Kidney (tissue), 14 donors: Measurements from ENCODE around the gene TUBGCP5. TPM values are rescaled to one million over a fixed set of nuclear protein-coding genes. Genes with fewer than 3 reads are reported as not detected.

Source experiments
- DNase-seq, 5 donors: peaks; one replicate each; pipeline ENCODE4 v3.0.0-alpha.2; 2013 to 2020
- FAIRE-seq: peaks from 2 replicates; lab custom pipeline; 2012; peaks lifted over from hg19 to GRCh38; lab: Jason Lieb, UNC
- H3K27ac ChIP-seq, 2 donors: one replicate each; pipeline ENCODE4 v1.7.0; 2013; ENCODE audit warnings: low read depth in 2 of 2, low read length in 2 of 2, inconsistent platforms in 1 of 2
- H3K27me3 ChIP-seq: one replicate; pipeline ENCODE4 v1.7.1; 2013; ENCODE audit warnings: low read length, inconsistent platforms; ENCODE audit not compliant: control insufficient read depth, insufficient read depth
- H3K36me3 ChIP-seq, 3 donors: one replicate each; pipeline versions ENCODE4 v1.7.0 to v1.7.1; 2013; ENCODE audit warnings: low read length in 3 of 3, control low read depth in 1 of 3, inconsistent platforms in 1 of 3; ENCODE audit not compliant: insufficient read depth in 3 of 3, control insufficient read depth in 2 of 3
- H3K4me1 ChIP-seq, 3 donors: one replicate each; pipeline versions ENCODE4 v1.7.0 to v1.7.1; 2013; ENCODE audit warnings: low read length in 3 of 3, inconsistent platforms in 1 of 3, low read depth in 1 of 3; ENCODE audit not compliant: control insufficient read depth in 2 of 3, insufficient read depth in 2 of 3
- H3K4me3 ChIP-seq, 3 donors: one replicate each; pipeline versions ENCODE4 v1.7.0 to v1.8.1; 2013; ENCODE audit warnings: low read length in 3 of 3, control low read depth in 1 of 3, inconsistent platforms in 1 of 3
- H3K9ac ChIP-seq, 3 donors: one replicate each; pipeline versions ENCODE4 v1.7.0 to v1.7.1; 2013; ENCODE audit warnings: low read length in 3 of 3, control low read depth in 1 of 3, inconsistent platforms in 1 of 3
- H3K9me3 ChIP-seq, 3 donors: one replicate each; pipeline versions ENCODE4 v1.7.0 to v1.7.1; 2013; ENCODE audit warnings: low read length in 3 of 3, control low read depth in 1 of 3, inconsistent platforms in 1 of 3; ENCODE audit not compliant: control insufficient read depth in 2 of 3, insufficient read depth in 1 of 3
- CTCF ChIP-seq: IDR thresholded peaks from 3 replicates; pipeline ENCODE4 v1.5.1; 2012; ENCODE audit warnings: mild to moderate bottlenecking, moderate library complexity, borderline replicate concordance; ENCODE audit not compliant: insufficient read depth; ENCODE audit errors: extremely low read depth
- intact Hi-C: fragments of 100-400 bp; cut with DNase I; formaldehyde crosslinking; loops from one replicate; pipeline ENCODE4 v1.11.1; 2022
- polyA plus RNA-seq: library from polyadenylated mRNA; stranded (reverse); fragments of 350-450 nt; fragmentation: Illumina TruSeq; extraction: RNeasy Lipid Tissue Mini Kit (QIAGEN cat#74804); gene quantifications from one replicate; pipeline ENCODE4 v1.2.3, GENCODE V29; 2014; ENCODE audit warnings: low read depth, low replicate concordance; ENCODE audit not compliant: insufficient read depth
- total RNA-seq: library from RNA; stranded (reverse); fragmentation: NEBNext Ultra II Directional; extraction: Animal tissue kit (Norgen Biotek cat#: 25700); gene quantifications from one replicate; pipeline ENCODE4 v1.2.1, GENCODE V29; 2021
- donor health status: control.
- donor health status: control.
- donor health status: control.
- donor health status: control.
- donor health status: control.
- donor health status: DM: yes; HTN: yes; CAD: no.
- donor health status: Normal renal cell carcinoma (clear cell type).

TUBGCP5 gene
- total and polyA plus RNA-seq, 2 donors from 2014 or later: 4.7 to 19.1 TPM

GRCh38 chr15:22974745-22975144 lies 64.6 kb downstream of the TUBGCP5 start:
- FAIRE-seq: no peak
- no peak for DNase-seq
- Histone ChIP-seq H3K9ac (no peak overlapping the region), H3K36me3 (no peaks in the 10 kb centered on the region), H3K27me3 (no peaks in the 10 kb centered on the region), H3K4me3 (no peak overlapping the region), H3K4me1 (peaks cover 0 to 7% (median 4%) of the 10 kb centered on the region in 3 donors), H3K9me3 (no peaks in the 10 kb centered on the region), H3K27ac (no peak overlapping the region)
- intact Hi-C loops: no loop called here
- TF ChIP-seq CTCF: no peak

- no peak overlapping the region for H3K4me3 ChIP-seq
- intact Hi-C loops: no loop called here
- H3K9me3 ChIP-seq: no peaks in the 10 kb centered on the region
- H3K4me1 ChIP-seq: peaks cover 0 to 7% (median 4%) of the 10 kb centered on the region in 3 donors
- FAIRE-seq: no peak
- H3K36me3 ChIP-seq: no peaks in the 10 kb centered on the region
- no peak for DNase-seq
- no peak for TF ChIP-seq CTCF
- no peaks in the 10 kb centered on the region for H3K27me3 ChIP-seq
- H3K9ac ChIP-seq: no peak overlapping the region
- H3K27ac ChIP-seq: no peak overlapping the region
Observed at GRCh38 chr15:22973987-22974386, 65.4 kb downstream of the TUBGCP5 start.

- DNase-seq: no peak
- no peak overlapping the region for H3K27ac ChIP-seq
- H3K36me3 ChIP-seq: no peaks in the 10 kb centered on the region
- intact Hi-C loops: no loop called here
- TF ChIP-seq CTCF: no peak
- H3K9ac ChIP-seq: no peak overlapping the region
- H3K4me1 ChIP-seq: peaks cover 0 to 9% (median under 1%) of the 10 kb centered on the region in 3 donors
- no peaks in the 10 kb centered on the region for H3K9me3 ChIP-seq
- no peak for FAIRE-seq
- H3K27me3 ChIP-seq: no peaks in the 10 kb centered on the region
- no peak overlapping the region for H3K4me3 ChIP-seq
Observed at GRCh38 chr15:22973286-22973685, 66.1 kb downstream of the TUBGCP5 start.

GRCh38 chr15:22969489-22969888 lies 69.9 kb downstream of the TUBGCP5 start:
- FAIRE-seq (no peak), DNase-seq (no peak)
- Histone ChIP-seq H3K27me3 (no peaks in the 10 kb centered on the region), H3K9ac (no peak overlapping the region), H3K36me3 (no peaks in the 10 kb centered on the region), H3K4me1 (peaks cover 0 to 10% (median 0%) of the 10 kb centered on the region in 3 donors), H3K9me3 (no peaks in the 10 kb centered on the region), H3K27ac (no peak overlapping the region), H3K4me3 (no peak overlapping the region)
- TF ChIP-seq CTCF: no peak
- intact Hi-C loops: no loop called here
